GM19035 (cell line): Measurements from ENCODE around the gene TANGO2.

Experiments used
- ATAC-seq: cut with Tn5 transposase; IDR thresholded peaks from one replicate; pipeline ENCODE4 v1.9.1; 2021; ENCODE audit not compliant: unreplicated experiment

TANGO2 gene

GRCh38 chr22:20024650-20025397 lies 3.9 kb downstream of the TANGO2 start:
- ATAC-seq = no peak

GRCh38 chr22:20025401-20026203 lies 4.7 kb downstream of the TANGO2 start:
- ATAC-seq = no peak

- no peak for ATAC-seq
Observed at GRCh38 chr22:20026204-20026908, 5.4 kb downstream of the TANGO2 start.

DNA sequence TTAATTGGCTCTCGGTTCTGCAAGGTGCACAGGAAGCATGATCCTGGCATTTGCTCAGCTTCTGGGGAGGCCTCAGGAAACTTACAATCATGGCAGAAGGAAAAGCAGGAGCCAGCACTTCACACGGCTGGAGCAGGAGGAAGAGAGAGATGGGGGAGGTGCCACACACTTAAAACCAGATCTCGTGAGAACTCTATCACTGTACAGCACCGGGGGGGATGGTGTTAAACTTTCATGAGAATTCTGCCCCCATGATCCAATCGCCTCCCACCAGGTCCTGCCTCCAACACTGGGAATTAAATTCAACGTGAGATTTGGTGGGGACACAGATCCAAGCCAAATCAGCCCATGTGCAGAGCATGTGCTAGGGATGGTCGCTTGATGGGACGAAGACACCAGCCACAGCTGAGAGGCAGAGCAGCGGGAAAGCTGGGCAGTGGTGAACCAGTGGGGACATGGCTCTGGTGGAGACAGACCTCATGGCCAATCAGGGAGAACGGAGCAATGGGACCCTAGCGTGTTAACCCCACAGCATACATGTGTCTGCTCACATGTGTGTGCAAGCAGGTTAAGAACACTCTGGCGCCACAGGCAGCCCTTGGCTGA lies 6.2 kb downstream of the TANGO2 start:
- ATAC-seq = no peak

GRCh38 chr22:20027966-20028854 lies 7.3 kb downstream of the TANGO2 start:
- ATAC-seq = no peak

DNA sequence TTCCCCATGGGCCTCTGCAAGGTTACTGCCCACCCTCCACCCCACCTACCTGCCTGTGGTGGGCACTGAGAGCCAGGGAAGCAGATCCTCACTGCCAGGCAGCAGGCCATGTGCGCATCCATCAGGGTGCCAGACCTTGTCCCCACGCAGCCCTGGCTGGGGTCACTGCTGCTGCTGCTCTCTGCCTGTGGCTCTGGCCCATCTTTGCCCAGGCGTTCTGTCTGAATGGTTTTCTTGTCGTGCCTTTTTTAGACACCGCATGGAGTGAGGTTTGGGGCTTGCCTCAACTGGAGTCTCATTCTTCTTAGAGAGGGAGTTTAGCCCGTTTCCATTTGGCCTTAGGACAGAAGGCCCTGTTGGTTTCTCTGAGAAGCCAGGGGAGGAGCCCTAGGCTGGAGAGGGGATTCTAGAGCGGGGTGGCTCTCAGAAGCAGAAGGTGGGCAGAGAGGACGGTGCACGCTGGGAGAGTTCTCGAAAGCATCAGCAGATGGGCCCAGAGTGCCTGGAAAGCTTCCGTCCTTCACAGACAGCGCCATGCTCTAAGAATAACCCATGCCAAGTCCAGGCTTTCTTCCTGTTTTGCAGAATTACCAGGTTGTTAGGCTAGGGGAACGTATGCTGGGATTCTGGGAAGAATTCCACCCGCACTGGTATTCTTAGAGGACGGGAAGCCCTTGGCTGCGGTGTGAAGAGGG lies 8.1 kb downstream of the TANGO2 start:
- ATAC-seq = no peak

GRCh38 chr22:20029550-20030225 lies 8.8 kb downstream of the TANGO2 start:
- no peak for ATAC-seq

GRCh38 chr22:20031732-20032406 lies 11.0 kb downstream of the TANGO2 start:
- no peak for ATAC-seq

- ATAC-seq = no peak
Observed at GRCh38 chr22:20032407-20032991, 11.6 kb downstream of the TANGO2 start.

- ATAC-seq = no peak
Observed at GRCh38 chr22:20033045-20033706, 12.3 kb downstream of the TANGO2 start.

GRCh38 chr22:20034143-20034542 lies 13.2 kb downstream of the TANGO2 start:
- no peak for ATAC-seq

DNA sequence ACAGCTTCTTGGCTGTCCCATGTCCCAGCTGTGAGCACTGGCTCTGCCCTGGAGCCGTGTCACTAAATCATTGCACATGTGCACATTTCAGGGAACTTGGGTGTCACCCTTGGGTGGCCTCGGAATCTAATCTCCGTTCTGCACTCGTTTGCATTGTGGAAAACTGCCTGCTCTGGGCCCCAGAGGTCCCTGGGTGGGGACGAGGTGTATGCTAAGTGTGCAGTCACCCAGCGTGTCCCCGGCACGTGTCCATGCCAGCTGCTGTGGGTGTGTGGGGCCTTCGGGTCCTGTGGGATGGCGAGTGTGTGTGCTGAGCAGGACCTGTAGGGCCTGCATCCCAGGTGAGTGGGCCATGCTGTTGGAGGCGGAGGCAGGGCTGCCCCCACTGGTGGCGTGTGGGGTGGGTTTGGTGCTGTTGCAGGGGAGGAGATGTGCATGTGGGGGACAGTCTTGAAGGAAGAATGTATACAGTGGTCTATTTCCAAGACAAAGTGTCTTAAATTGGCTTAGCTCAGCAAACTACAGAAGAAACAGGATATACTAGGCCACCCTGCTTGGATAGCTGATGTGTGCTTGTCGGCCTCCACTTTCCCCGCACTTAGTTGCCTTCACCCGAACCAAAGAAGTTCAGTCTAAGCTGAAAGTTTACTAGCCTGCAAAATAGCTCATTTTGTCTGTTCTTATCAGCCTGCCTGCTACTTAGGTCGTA lies 14.6 kb downstream of the TANGO2 start:
- no peak for ATAC-seq

DNA sequence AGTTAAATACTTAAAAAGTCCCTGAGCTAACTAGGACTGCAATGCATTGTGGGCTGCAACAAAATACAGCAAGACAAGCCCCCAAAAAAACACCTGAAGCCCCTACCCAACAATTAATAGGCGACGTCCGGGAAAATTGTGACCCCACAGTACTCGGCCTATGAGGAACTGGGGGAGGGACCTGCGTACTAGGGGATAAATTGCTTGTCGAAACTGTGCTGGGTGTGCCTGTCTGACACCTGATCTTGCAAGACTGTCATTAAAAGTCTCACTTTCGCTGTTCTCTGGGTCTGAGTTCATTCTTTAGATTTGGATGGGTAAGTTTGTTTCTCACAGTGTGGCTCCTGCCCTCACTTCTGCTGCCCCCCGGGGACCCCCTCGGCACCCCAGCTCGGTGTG lies 15.2 kb downstream of the TANGO2 start:
- ATAC-seq = no peak

- no peak for ATAC-seq
Observed at GRCh38 chr22:20036535-20037392, 15.9 kb downstream of the TANGO2 start.

GRCh38 chr22:20037419-20037818 lies 16.5 kb downstream of the TANGO2 start:
- no peak for ATAC-seq

DNA sequence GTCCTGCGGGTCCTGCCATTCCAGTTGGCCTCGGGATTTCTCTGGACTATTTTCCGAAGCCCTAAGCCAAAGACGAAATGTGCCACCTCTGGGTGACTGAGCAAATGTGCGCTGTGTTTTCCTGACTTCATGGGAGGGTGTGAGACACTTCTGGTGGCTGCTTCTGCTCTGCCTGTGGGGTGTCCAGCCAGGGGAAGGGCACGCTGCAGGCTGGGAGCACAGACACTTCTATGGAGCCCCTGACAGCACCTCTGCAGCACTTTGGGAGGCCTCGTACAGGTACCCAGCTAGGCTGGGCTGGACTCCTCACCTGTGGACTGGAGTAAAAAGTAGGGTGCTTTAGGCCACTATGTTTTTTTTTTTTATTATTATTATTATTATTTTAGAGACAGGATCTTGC lies 17.7 kb downstream of the TANGO2 start:
- ATAC-seq = no peak
